Measurements from ENCODE around the gene FAM184B.

FAM184B gene

GRCh38 chr4:17707671-17708070 is 73.8 kb downstream of the FAM184B start:
- TF ChIP-seq CTCF (IDR thresholded peaks at IDR 0.05; ENCODE audit: low read length) = no peak
- no peak for TF ChIP-seq EZH2 (IDR thresholded peaks at IDR 0.05; ENCODE audit: borderline replicate concordance, low read length)
- no peak overlapping the region for H2AFZ ChIP-seq (ENCODE audit: low read length)
- H3K9me2 ChIP-seq (ENCODE audit: low read depth, low read length) = no peaks in the 10 kb centered on the region
- H3K4me1 ChIP-seq (ENCODE audit: insufficient read depth, low read length, severe bottlenecking) = no peaks in the 10 kb centered on the region
- no peaks in the 10 kb centered on the region for H3F3A ChIP-seq (ENCODE audit: insufficient read depth, low read length)
- no peaks in the 10 kb centered on the region for H4K20me1 ChIP-seq (ENCODE audit: insufficient read depth, low read length)
- no peaks in the 10 kb centered on the region for H3K36me3 ChIP-seq (ENCODE audit: insufficient read depth, low read length)
- H3K79me2 ChIP-seq (ENCODE audit: insufficient read depth, low read length) = no peaks in the 10 kb centered on the region
- no peak overlapping the region for H3K4me3 ChIP-seq (ENCODE audit: low read depth, low read length, poor library complexity, severe bottlenecking)
- no peak overlapping the region for H3K27ac ChIP-seq (ENCODE audit: low read depth, low read length, poor library complexity, severe bottlenecking)
- no peak overlapping the region for H3K9ac ChIP-seq (ENCODE audit: low read length)
- H3K9me3 ChIP-seq (ENCODE audit: low read length) = no peaks in the 10 kb centered on the region
- H3K27me3 ChIP-seq (ENCODE audit: insufficient read depth, low read length) = no peaks in the 10 kb centered on the region
- no peak overlapping the region for H3K4me2 ChIP-seq (ENCODE audit: low read length)

GRCh38 chr4:17705107-17705506 is 76.3 kb downstream of the FAM184B start:
- H3K9me3 ChIP-seq (ENCODE audit: low read length) = no peaks in the 10 kb centered on the region
- H3K4me2 ChIP-seq (ENCODE audit: low read length) = no peak overlapping the region
- no peaks in the 10 kb centered on the region for H3K36me3 ChIP-seq (ENCODE audit: insufficient read depth, low read length)
- H3K27ac ChIP-seq (ENCODE audit: low read depth, low read length, poor library complexity, severe bottlenecking) = no peak overlapping the region
- no peak overlapping the region for H2AFZ ChIP-seq (ENCODE audit: low read length)
- no peaks in the 10 kb centered on the region for H3K9me2 ChIP-seq (ENCODE audit: low read depth, low read length)
- no peaks in the 10 kb centered on the region for H3F3A ChIP-seq (ENCODE audit: insufficient read depth, low read length)
- H3K9ac ChIP-seq (ENCODE audit: low read length) = no peak overlapping the region
- no peaks in the 10 kb centered on the region for H3K27me3 ChIP-seq (ENCODE audit: insufficient read depth, low read length)
- no peak overlapping the region for H3K4me3 ChIP-seq (ENCODE audit: low read depth, low read length, poor library complexity, severe bottlenecking)
- no peaks in the 10 kb centered on the region for H3K79me2 ChIP-seq (ENCODE audit: insufficient read depth, low read length)
- H3K4me1 ChIP-seq (ENCODE audit: insufficient read depth, low read length, severe bottlenecking) = no peaks in the 10 kb centered on the region
- TF ChIP-seq EZH2 (IDR thresholded peaks at IDR 0.05; ENCODE audit: borderline replicate concordance, low read length) (no peak), CTCF (IDR thresholded peaks at IDR 0.05; ENCODE audit: low read length) (no peak)
- H4K20me1 ChIP-seq (ENCODE audit: insufficient read depth, low read length) = no peaks in the 10 kb centered on the region

GRCh38 chr4:17704020-17704650 is 77.3 kb downstream of the FAM184B start:
- H3K4me1 ChIP-seq (ENCODE audit: insufficient read depth, low read length, severe bottlenecking) = no peaks in the 10 kb centered on the region
- H3K9ac ChIP-seq (ENCODE audit: low read length) = no peak overlapping the region
- no peaks in the 10 kb centered on the region for H4K20me1 ChIP-seq (ENCODE audit: insufficient read depth, low read length)
- H3K4me2 ChIP-seq (ENCODE audit: low read length) = no peak overlapping the region
- no peak overlapping the region for H3K4me3 ChIP-seq (ENCODE audit: low read depth, low read length, poor library complexity, severe bottlenecking)
- no peak overlapping the region for H3K27ac ChIP-seq (ENCODE audit: low read depth, low read length, poor library complexity, severe bottlenecking)
- no peaks in the 10 kb centered on the region for H3K79me2 ChIP-seq (ENCODE audit: insufficient read depth, low read length)
- H3K9me3 ChIP-seq (ENCODE audit: low read length) = no peaks in the 10 kb centered on the region
- TF ChIP-seq EZH2 (IDR thresholded peaks at IDR 0.05; ENCODE audit: borderline replicate concordance, low read length) (no peak), CTCF (IDR thresholded peaks at IDR 0.05; ENCODE audit: low read length) (no peak)
- H3F3A ChIP-seq (ENCODE audit: insufficient read depth, low read length) = no peaks in the 10 kb centered on the region
- H3K27me3 ChIP-seq (ENCODE audit: insufficient read depth, low read length) = no peaks in the 10 kb centered on the region
- no peaks in the 10 kb centered on the region for H3K9me2 ChIP-seq (ENCODE audit: low read depth, low read length)
- no peak overlapping the region for H2AFZ ChIP-seq (ENCODE audit: low read length)
- H3K36me3 ChIP-seq (ENCODE audit: insufficient read depth, low read length) = no peaks in the 10 kb centered on the region
